HepG2 (cell line): Measurements from ENCODE around the gene BIN1. TPM values are rescaled to one million over a fixed set of nuclear protein-coding genes. Genes with fewer than 3 reads are reported as not detected.

Source experiments
- ATAC-seq: fragments of 200-7000 bp; cut with Tn5 transposase; 3 replicates; pipeline ENCODE4 v1.9.1; 2020; ENCODE audit warnings: mild to moderate bottlenecking, moderate library complexity
- BruUV-seq: library from RNA; stranded (reverse); fragments of 400-500 nt; replicated peaks from 2 replicates; lab custom pipeline; 2021; lab: Mats Ljungman, UMichigan
- CTCF ChIA-PET: fragments of 300-600 bp; formaldehyde crosslinking; extraction: SDS; loops from one replicate; lab custom pipeline; 2021; ENCODE audit warnings: low total read pairs, inconsistent platforms, low intra/inter-chr PET ratio; lab: Yijun Ruan, JAX
- POLR2A ChIA-PET: fragments of 350-600 bp; sonication (Branson Sonifier 250); formaldehyde crosslinking; loops from one replicate; lab custom pipeline; 2020; ENCODE audit warnings: antibody characterized with exemption, inconsistent platforms; lab: Yijun Ruan, JAX
- DNase-seq: peaks from one replicate; pipeline ENCODE4 v3.0.0-alpha.2; 2015; ENCODE audit warnings: low spot score
- FAIRE-seq: peaks from 3 replicates; lab custom pipeline; 2011; peaks lifted over from hg19 to GRCh38; lab: Jason Lieb, UNC
- H2AFZ ChIP-seq: one replicate; pipeline ENCODE4 v1.6.1; 2011; ENCODE audit warnings: low read length, inconsistent platforms
- H3K27ac ChIP-seq: fragments of 300-600 bp; 3 replicates; pipeline ENCODE4 v1.8.0; 2011; ENCODE audit warnings: mixed run types, mild to moderate bottlenecking, mixed read lengths, low read length, inconsistent platforms; ENCODE audit not compliant: insufficient read depth; ENCODE audit errors: extremely low read length
- H3K27me3 ChIP-seq, 2 experiments: fragments of 200-600 bp in 1 of 2; 2 replicates in 1 of 2; 3 replicates in 1 of 2; pipeline versions ENCODE4 v1.6.0 to v1.8.0; 2011; ENCODE audit warnings: low read length in 2 of 2, mild to moderate bottlenecking in 2 of 2, moderate library complexity in 2 of 2, inconsistent platforms in 1 of 2; ENCODE audit not compliant: insufficient read depth in 2 of 2, control insufficient read depth in 1 of 2
- H3K36me3 ChIP-seq, 2 experiments: fragments of 200-600 bp in 1 of 2; replicated peaks in 1 of 2; 2 replicates in 1 of 2; 3 replicates in 1 of 2; pipeline versions ENCODE4 v1.5.1 to v1.8.0; 2011; ENCODE audit warnings: low read length in 2 of 2, inconsistent platforms in 1 of 2; ENCODE audit not compliant: insufficient read depth in 2 of 2, control insufficient read depth in 1 of 2
- H3K4me1 ChIP-seq: 2 replicates; pipeline ENCODE4 v1.5.1; 2012; ENCODE audit warnings: low read length, inconsistent platforms; ENCODE audit not compliant: insufficient read depth
- H3K4me2 ChIP-seq: 2 replicates; pipeline ENCODE4 v1.6.0; 2011; ENCODE audit warnings: low read depth, low read length, inconsistent platforms
- H3K4me3 ChIP-seq, 3 experiments: fragments of 200-600 bp in 1 of 3; sonication (generic), shearing (Covaris generic) in 1 of 3; replicated peaks in 1 of 3; 2 replicates each; pipeline ENCODE4 v1.5.1; 2011 to 2016; ENCODE audit warnings: low read length in 3 of 3, inconsistent platforms in 2 of 3, low read depth in 2 of 3, mild to moderate bottlenecking in 2 of 3, control low read depth in 1 of 3, mixed read lengths in 1 of 3; ENCODE audit not compliant: insufficient read depth in 1 of 3
- H3K79me2 ChIP-seq: one replicate; pipeline ENCODE4 v1.6.1; 2011; ENCODE audit warnings: low read length, inconsistent platforms; ENCODE audit not compliant: insufficient read depth
- H3K9ac ChIP-seq: 2 replicates; pipeline ENCODE4 v1.6.0; 2011; ENCODE audit warnings: mild to moderate bottlenecking, low read depth, low read length, inconsistent platforms; ENCODE audit not compliant: insufficient read depth
- H3K9me3 ChIP-seq: 2 replicates; pipeline ENCODE4 v1.5.1; 2012; ENCODE audit warnings: mild to moderate bottlenecking, low read length
- H4K20me1 ChIP-seq: 2 replicates; pipeline ENCODE4 v1.6.0; 2011; ENCODE audit warnings: inconsistent platforms, mild to moderate bottlenecking, low read length, moderate library complexity; ENCODE audit not compliant: insufficient read depth
- DNMT1 ChIP-seq: sonication (generic); formaldehyde crosslinking; IDR thresholded peaks from 2 replicates; pipeline ENCODE4 v1.5.1; 2020; ENCODE audit warnings: mild to moderate bottlenecking, missing genetic modification reagents
- NFRKB ChIP-seq: fragments of 450-650 bp; IDR thresholded peaks from 2 replicates; pipeline ENCODE4 v1.6.1; 2017
- RFXAP ChIP-seq: sonication (generic); formaldehyde crosslinking; IDR thresholded peaks from 2 replicates; pipeline ENCODE4 v1.4.0; 2020; ENCODE audit warnings: missing genetic modification reagents, borderline replicate concordance
- TMF1 ChIP-seq: sonication (generic); formaldehyde crosslinking; IDR thresholded peaks from 2 replicates; pipeline ENCODE4 v1.8.1; 2022; ENCODE audit warnings: low read depth, missing genetic modification reagents
- YEATS2 ChIP-seq: sonication (generic); formaldehyde crosslinking; IDR thresholded peaks from 2 replicates; pipeline ENCODE4 v1.4.0; 2020; ENCODE audit warnings: missing genetic modification reagents, borderline replicate concordance
- ZNF775 ChIP-seq: sonication (generic); formaldehyde crosslinking; IDR thresholded peaks from 2 replicates; pipeline ENCODE4 v1.4.0; 2020; ENCODE audit warnings: missing genetic modification reagents, mild to moderate bottlenecking, moderate library complexity, borderline replicate concordance
- WGBS: methylation state at CpG from one replicate; pipeline ENCODE4 v1.1.6; 2017; ENCODE audit warnings: low lambda C conversion rate; 5-methylcytosine and 5-hydroxymethylcytosine counted together
- in situ Hi-C: cut with HindIII; loops from 2 replicates; pipeline ENCODE4 v1.10.0; 2017; ENCODE audit warnings: low pct_unique_long_range_greater_than_20kb; ENCODE audit not compliant: extremely low pct_ligation_motif_present
- intact Hi-C: fragments of 100-400 bp; cut with micrococcal nuclease; formaldehyde crosslinking; loops from one replicate; pipeline ENCODE4 v1.10.0; 2022; ENCODE audit not compliant: unreplicated experiment
- polyA plus RNA-seq, 8 experiments: library from polyadenylated mRNA; depleted of rRNA in 3 of 8; stranded (reverse) in 7 of 8; unstranded in 1 of 8; fragments of >200 nt; fragmentation: Illumina TruSeq in 4 of 8; extraction: Trizol in 4 of 8; gene quantifications; 2 replicates each; pipeline versions ENCODE4 v1.2.1 to v1.2.3, GENCODE V29; 2011 to 2016; ENCODE audit warnings: low read depth in 4 of 8, missing spikeins in 1 of 8, mixed read lengths in 1 of 8; ENCODE audit not compliant: insufficient read depth in 1 of 8
- total RNA-seq, 5 experiments: library from RNA; depleted of rRNA; stranded (reverse); fragments of >200 nt; fragmentation: Illumina TruSeq; extraction: Trizol; gene quantifications; 2 replicates each; pipeline ENCODE4 v1.2.3, GENCODE V29; 2016; ENCODE audit warnings: low read depth in 1 of 5
- TF ChIP-seq, protein P1 (sequence below): sonication (generic); formaldehyde crosslinking; IDR thresholded peaks from 2 replicates; pipeline ENCODE4 v1.5.1; 2020; ENCODE audit warnings: mild to moderate bottlenecking, missing genetic modification reagents, moderate library complexity
- TF ChIP-seq, protein P2 (sequence below), 2 experiments: sonication (generic) in 1 of 2; formaldehyde crosslinking in 1 of 2; IDR thresholded peaks; 2 replicates each; pipeline versions ENCODE4 v1.4.0 to v1.6.1; 2018 to 2020; ENCODE audit warnings: missing genetic modification reagents in 2 of 2, borderline replicate concordance in 1 of 2, low read depth in 1 of 2, mild to moderate bottlenecking in 1 of 2, missing biosample characterization in 1 of 2
- TF ChIP-seq, protein P3 (sequence below): sonication (generic); formaldehyde crosslinking; IDR thresholded peaks from one replicate; pipeline ENCODE4 v1.5.1; 2020; ENCODE audit warnings: mild to moderate bottlenecking, missing genetic modification reagents; ENCODE audit errors: not compliant biosample characterization
- TF ChIP-seq, protein P4 (sequence below): sonication (generic); formaldehyde crosslinking; IDR thresholded peaks from 2 replicates; pipeline ENCODE4 v1.8.1; 2022; ENCODE audit warnings: mild to moderate bottlenecking, missing genetic modification reagents

Gene BIN1
- total and polyA plus RNA-seq, 2 of the 13 experiments (the other 11 are each of a cell fraction or from before 2014, with no cell fraction given), result 0.93 to 1.2 TPM

DNA sequence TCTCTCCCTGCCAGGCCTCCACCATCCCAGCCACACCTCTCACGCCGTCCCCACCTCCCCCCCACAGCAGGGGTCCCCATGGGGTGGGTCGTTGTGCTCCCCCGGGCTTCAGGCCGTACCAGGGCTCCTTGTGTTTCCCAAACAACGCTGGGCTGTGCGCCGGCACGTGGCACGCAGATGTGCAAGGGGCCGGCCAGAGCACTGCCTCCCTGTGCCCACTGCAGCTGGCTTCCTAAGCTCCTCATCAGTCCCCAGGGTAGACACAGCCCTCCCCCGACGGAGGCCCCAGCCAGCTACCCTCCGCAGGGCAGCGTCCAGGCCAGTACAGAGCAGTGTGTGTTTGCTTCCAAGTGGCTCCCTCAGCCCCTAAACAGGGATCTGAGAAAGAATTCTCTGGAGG, 34.0 kb downstream of the BIN1 start (continued):
- TF ChIP-seq, protein P1, sequence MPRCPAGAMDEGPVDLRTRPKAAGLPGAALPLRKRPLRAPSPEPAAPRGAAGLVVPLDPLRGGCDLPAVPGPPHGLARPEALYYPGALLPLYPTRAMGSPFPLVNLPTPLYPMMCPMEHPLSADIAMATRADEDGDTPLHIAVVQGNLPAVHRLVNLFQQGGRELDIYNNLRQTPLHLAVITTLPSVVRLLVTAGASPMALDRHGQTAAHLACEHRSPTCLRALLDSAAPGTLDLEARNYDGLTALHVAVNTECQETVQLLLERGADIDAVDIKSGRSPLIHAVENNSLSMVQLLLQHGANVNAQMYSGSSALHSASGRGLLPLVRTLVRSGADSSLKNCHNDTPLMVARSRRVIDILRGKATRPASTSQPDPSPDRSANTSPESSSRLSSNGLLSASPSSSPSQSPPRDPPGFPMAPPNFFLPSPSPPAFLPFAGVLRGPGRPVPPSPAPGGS, result no peak
- no peak for TF ChIP-seq ZNF775 (CRISPR knock-in tag)
- TF ChIP-seq, protein P2, sequence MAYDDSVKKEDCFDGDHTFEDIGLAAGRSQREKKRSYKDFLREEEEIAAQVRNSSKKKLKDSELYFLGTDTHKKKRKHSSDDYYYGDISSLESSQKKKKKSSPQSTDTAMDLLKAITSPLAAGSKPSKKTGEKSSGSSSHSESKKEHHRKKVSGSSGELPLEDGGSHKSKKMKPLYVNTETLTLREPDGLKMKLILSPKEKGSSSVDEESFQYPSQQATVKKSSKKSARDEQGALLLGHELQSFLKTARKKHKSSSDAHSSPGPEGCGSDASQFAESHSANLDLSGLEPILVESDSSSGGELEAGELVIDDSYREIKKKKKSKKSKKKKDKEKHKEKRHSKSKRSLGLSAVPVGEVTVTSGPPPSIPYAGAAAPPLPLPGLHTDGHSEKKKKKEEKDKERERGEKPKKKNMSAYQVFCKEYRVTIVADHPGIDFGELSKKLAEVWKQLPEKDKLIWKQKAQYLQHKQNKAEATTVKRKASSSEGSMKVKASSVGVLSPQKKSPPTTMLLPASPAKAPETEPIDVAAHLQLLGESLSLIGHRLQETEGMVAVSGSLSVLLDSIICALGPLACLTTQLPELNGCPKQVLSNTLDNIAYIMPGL (CRISPR knock-in tag; IDR thresholded peaks at IDR 0.05; ENCODE audit: borderline replicate concordance in 1 of 2, low read depth in 1 of 2), result no peak

DNA sequence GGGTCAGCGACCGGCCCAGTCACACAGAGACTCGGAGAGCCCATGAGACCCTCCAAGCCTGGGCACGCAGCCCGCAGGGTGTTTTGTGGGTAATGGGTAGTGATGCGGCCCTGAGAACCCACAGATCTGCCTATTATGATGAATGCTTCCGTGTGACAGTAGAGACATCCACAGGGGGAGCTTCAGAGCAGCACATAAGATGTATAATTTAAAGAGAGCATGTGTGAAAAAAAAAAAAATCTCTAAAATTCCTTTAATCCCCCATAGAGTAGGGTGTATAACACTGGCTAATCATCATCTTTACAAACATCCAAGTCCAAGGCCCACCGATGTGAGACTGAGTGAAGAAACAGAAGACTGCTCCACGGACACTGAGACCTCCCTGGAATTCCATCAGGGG, 34.6 kb downstream of the BIN1 start:
- DNase-seq, result no peak
- CTCF ChIA-PET, result no interaction called here
- no peak overlapping the region for H2AFZ ChIP-seq
- no peaks in the 10 kb centered on the region for H3K36me3 ChIP-seq
- peaks cover 24% of the 10 kb centered on the region for H3K4me1 ChIP-seq
- in situ Hi-C loops, result no loop called here
- no peaks in the 10 kb centered on the region for H3K79me2 ChIP-seq
- no peak overlapping the region for H3K4me3 ChIP-seq
- BruUV-seq, result no TSS peak
- H3K27me3 ChIP-seq, result no peaks in the 10 kb centered on the region; a peak in 1 of 5 replicates
- no peak overlapping the region for H3K9ac ChIP-seq
- FAIRE-seq, result no peak
- no peak overlapping the region for H3K4me2 ChIP-seq
- 61% methylated on average over 9 of the region's 9 CpGs for WGBS
- no peaks in the 10 kb centered on the region for H4K20me1 ChIP-seq
- H3K27ac ChIP-seq, result no peak overlapping the region
- ATAC-seq, result no peak
- POLR2A ChIA-PET, result no interaction called here
- no peaks in the 10 kb centered on the region for H3K9me3 ChIP-seq
- intact Hi-C loops, result no loop called here
- TF ChIP-seq NFRKB (no peak), YEATS2 (CRISPR knock-in tag) (no peak), TMF1 (CRISPR knock-in tag) (no peak), RFXAP (CRISPR knock-in tag) (no peak), ZNF775 (CRISPR knock-in tag) (no peak), DNMT1 (CRISPR knock-in tag) (no peak)
- TF ChIP-seq, protein P3, sequence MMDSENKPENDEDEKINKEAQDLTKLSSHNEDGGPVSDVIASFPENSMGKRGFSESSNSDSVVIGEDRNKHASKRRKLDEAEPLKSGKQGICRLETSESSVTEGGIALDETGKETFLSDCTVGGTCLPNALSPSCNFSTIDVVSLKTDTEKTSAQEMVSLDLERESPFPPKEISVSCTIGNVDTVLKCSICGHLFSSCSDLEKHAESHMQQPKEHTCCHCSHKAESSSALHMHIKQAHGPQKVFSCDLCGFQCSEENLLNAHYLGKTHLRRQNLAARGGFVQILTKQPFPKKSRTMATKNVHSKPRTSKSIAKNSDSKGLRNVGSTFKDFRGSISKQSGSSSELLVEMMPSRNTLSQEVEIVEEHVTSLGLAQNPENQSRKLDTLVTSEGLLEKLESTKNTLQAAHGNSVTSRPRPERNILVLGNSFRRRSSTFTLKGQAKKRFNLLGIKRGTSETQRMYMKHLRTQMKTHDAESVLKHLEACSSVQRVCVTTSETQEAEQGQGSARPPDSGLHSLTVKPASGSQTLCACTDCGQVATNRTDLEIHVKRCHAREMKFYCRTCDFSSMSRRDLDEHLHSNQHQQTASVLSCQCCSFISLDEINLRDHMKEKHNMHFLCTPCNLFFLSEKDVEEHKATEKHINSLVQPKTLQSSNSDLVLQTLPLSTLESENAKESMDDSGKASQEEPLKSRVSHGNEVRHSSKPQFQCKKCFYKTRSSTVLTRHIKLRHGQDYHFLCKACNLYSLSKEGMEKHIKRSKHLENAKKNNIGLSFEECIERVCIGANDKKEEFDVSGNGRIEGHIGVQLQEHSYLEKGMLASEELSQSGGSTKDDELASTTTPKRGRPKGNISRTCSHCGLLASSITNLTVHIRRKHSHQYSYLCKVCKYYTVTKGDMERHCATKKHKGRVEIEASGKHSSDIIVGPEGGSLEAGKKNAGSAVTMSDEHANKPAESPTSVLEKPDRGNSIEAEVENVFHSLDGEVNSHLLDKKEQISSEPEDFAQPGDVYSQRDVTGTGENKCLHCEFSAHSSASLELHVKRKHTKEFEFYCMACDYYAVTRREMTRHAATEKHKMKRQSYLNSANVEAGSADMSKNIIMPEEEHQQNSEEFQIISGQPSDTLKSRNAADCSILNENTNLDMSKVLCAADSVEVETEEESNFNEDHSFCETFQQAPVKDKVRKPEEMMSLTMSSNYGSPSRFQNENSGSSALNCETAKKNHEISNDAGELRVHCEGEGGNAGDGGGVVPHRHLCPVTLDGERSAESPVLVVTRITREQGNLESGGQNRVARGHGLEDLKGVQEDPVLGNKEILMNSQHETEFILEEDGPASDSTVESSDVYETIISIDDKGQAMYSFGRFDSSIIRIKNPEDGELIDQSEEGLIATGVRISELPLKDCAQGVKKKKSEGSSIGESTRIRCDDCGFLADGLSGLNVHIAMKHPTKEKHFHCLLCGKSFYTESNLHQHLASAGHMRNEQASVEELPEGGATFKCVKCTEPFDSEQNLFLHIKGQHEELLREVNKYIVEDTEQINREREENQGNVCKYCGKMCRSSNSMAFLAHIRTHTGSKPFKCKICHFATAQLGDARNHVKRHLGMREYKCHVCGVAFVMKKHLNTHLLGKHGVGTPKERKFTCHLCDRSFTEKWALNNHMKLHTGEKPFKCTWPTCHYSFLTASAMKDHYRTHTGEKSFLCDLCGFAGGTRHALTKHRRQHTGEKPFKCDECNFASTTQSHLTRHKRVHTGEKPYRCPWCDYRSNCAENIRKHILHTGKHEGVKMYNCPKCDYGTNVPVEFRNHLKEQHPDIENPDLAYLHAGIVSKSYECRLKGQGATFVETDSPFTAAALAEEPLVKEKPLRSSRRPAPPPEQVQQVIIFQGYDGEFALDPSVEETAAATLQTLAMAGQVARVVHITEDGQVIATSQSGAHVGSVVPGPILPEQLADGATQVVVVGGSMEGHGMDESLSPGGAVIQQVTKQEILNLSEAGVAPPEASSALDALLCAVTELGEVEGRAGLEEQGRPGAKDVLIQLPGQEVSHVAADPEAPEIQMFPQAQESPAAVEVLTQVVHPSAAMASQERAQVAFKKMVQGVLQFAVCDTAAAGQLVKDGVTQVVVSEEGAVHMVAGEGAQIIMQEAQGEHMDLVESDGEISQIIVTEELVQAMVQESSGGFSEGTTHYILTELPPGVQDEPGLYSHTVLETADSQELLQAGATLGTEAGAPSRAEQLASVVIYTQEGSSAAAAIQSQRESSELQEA (CRISPR knock-in tag), result no peak
- TF ChIP-seq, protein P4, sequence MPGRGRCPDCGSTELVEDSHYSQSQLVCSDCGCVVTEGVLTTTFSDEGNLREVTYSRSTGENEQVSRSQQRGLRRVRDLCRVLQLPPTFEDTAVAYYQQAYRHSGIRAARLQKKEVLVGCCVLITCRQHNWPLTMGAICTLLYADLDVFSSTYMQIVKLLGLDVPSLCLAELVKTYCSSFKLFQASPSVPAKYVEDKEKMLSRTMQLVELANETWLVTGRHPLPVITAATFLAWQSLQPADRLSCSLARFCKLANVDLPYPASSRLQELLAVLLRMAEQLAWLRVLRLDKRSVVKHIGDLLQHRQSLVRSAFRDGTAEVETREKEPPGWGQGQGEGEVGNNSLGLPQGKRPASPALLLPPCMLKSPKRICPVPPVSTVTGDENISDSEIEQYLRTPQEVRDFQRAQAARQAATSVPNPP, result no peak
